Stimulated activated CD4-positive, alpha-beta T cell treated with anti-CD3 and anti-CD28 coated beads, Interleukin-12 subunit alpha, Interleukin-12 subunit beta, amount 100 ng/mL, for 4 hours (primary cell): ENCODE results near the gene PLEKHG4B.
"Not testable (repeated sequence)": the region's sequence is repeated elsewhere in the genome, so short reads cannot be mapped to it uniquely, and the experiment has no call there.

Experiments used
- DNase-seq: peaks from one replicate; pipeline ENCODE4 v3.0.0-alpha.2; 2020

The PLEKHG4B gene, protein sequence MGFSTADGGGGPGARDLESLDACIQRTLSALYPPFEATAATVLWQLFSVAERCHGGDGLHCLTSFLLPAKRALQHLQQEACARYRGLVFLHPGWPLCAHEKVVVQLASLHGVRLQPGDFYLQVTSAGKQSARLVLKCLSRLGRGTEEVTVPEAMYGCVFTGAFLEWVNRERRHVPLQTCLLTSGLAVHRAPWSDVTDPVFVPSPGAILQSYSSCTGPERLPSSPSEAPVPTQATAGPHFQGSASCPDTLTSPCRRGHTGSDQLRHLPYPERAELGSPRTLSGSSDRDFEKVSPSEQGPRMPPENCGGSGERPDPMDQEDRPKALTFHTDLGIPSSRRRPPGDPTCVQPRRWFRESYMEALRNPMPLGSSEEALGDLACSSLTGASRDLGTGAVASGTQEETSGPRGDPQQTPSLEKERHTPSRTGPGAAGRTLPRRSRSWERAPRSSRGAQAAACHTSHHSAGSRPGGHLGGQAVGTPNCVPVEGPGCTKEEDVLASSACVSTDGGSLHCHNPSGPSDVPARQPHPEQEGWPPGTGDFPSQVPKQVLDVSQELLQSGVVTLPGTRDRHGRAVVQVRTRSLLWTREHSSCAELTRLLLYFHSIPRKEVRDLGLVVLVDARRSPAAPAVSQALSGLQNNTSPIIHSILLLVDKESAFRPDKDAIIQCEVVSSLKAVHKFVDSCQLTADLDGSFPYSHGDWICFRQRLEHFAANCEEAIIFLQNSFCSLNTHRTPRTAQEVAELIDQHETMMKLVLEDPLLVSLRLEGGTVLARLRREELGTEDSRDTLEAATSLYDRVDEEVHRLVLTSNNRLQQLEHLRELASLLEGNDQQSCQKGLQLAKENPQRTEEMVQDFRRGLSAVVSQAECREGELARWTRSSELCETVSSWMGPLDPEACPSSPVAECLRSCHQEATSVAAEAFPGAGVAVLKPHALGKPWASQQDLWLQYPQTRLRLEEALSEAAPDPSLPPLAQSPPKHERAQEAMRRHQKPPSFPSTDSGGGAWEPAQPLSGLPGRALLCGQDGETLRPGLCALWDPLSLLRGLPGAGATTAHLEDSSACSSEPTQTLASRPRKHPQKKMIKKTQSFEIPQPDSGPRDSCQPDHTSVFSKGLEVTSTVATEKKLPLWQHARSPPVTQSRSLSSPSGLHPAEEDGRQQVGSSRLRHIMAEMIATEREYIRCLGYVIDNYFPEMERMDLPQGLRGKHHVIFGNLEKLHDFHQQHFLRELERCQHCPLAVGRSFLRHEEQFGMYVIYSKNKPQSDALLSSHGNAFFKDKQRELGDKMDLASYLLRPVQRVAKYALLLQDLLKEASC (N-terminal part only)

GRCh38 chr5:91556-92263 lies at the start of gene PLEKHG4B:
TSS of gene PLEKHG4B (plus strand) at chr5:92168. CDS start at chr5:92232, 64 bp downstream.
- DNase-seq, result no peak

DNA sequence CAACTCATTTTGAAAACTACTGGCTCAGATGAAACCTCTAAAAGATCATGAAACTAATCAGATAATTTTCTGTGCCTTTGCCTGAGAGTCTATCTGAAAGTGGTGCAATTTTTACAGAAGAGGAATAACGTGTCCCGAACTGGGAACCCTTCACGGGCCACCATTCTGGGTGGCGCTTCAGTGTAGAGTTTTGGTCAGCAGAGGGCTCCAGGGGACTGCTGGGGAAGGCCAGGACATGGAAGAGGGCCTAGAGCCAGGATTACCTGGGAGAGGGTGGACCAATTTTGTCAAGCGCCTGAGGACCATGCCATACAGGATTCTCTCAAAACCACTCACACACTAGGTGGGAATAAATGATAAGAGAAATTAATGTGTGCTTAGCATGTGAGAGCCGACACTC lies 49.7 kb upstream of the PLEKHG4B start:
- no peak for DNase-seq

- no peak for DNase-seq
Observed at GRCh38 chr5:48192-48591, 43.8 kb upstream of the PLEKHG4B start.

GRCh38 chr5:49530-49929 lies 42.4 kb upstream of the PLEKHG4B start:
- not testable (repeated sequence) for DNase-seq

DNA sequence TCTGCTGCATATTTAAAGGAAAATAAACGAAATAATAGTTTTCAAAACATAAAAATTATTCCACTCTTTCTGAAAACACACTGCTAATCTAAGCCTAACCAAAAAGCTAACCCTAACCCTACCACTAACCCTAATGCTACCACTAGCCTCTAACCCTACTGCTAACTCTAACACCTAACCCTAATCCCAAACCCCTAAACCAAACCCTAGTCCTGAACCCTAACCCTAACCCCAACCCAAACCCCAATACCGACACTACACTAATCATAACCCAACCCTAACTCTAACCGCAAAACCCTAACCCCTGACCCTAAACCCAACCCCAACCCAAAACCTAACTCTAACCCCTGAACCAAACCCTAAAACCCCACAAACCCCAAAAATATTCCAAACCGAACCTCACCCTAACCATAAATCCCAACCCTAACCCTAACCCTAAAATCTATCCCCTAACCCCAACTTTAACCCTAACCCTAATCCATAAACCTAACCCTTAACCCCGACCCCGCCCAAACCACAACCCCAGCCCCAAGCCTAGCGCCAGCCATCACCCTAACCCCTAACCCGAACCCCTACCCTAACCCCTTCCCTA lies 41.9 kb upstream of the PLEKHG4B start:
- no peak for DNase-seq

GRCh38 chr5:50724-51499 lies 41.1 kb upstream of the PLEKHG4B start:
- DNase-seq, result no peak

GRCh38 chr5:51500-51823 lies 40.5 kb upstream of the PLEKHG4B start:
- no peak for DNase-seq

GRCh38 chr5:53381-54174 lies 38.4 kb upstream of the PLEKHG4B start:
- peak; percentile 42 for DNase-seq

DNA sequence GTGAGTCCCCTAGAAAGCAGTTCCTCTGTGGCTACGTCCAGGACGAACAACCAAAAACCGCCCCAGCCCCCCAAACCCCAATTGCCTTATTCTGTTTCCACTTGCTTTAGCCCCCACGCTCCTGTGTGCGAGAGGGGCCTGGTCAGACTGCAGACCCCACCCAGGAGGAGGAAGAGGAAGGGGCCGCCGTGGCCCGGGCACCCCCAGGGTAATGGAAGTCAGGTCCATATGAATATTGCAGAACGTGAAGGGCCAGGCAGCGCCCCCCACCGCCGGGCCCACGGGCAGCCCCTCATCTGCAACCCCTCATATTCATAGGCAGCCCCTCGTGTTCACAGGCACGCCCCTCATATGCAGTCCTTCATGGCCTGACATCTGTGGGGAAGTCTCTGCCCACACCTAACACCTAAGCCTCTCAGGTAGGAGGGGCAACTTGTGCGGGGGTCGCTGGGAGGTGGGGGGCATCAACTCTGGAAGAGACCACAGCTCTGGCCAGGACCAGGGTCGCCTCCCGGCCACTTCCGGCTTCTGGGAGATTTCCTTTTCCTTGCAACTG lies 37.7 kb upstream of the PLEKHG4B start:
- DNase-seq, result no peak

GRCh38 chr5:54876-55569 lies 36.9 kb upstream of the PLEKHG4B start:
- no peak for DNase-seq

- no peak for DNase-seq
Observed at GRCh38 chr5:56561-57290, 35.2 kb upstream of the PLEKHG4B start.

DNA sequence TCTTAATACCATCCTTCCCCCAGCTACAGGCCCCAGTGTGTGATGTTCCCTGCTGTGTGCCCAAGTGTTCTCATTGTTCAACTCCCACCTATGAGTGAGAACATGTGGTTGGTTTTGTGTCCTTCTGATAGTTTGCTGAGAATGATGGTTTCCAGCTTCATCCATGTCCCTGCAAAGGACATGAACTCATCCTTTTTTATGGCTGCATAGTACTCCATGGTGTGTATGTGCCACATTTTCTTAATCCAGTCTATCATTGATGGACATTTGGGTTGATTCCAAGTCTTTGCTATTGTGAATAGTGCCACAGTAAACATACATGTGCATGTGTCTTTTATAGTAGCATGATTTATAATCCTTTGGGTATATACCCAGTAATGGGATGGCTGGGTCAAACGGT lies 31.7 kb upstream of the PLEKHG4B start:
- DNase-seq, result not testable (repeated sequence)

GRCh38 chr5:70440-70839 lies 21.5 kb upstream of the PLEKHG4B start:
- DNase-seq, result no peak

DNA sequence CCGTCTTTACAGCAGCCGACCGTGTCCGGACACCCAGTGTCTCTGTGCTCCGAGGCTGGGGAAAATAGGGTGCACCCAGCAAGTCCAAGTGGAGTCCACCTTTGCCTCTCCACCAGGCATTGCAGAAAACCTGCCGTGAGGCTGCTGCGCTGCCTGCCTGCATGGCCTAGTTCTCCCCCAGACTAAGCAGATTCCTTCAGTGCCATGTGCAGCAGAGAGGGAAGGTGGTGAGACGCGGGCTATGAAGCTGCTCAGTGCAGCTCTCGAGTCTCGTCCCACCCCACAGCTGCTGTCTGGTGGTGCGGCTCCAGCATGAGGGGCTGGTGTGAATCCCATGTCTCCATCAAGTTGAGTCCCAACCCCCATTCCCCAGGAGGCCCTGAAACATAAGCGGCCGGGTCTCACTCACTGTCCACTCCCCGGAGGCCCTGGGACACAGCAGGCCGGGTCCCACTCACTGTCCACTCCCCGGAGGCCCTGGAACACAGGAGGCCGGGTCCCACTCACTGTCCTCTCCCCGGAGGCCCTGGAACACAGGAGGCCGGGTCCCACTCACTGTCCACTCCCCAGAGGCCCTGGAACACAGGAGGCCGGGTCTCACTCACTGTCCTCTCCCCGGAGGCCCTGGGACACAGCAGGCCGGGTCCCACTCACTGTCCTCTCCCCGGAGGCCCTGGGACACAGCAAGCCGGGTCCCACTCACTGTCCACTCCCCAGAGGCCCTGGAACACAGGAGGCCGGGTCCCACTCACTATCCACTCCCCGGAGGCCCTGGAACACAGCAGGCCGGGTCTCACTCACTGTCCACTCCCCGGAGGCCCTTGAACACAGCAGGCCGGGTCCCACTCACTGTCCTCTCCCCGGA lies 19.4 kb upstream of the PLEKHG4B start:
- not testable (repeated sequence) for DNase-seq

GRCh38 chr5:73181-73447 lies 18.9 kb upstream of the PLEKHG4B start:
- DNase-seq, result not testable (repeated sequence)

DNA sequence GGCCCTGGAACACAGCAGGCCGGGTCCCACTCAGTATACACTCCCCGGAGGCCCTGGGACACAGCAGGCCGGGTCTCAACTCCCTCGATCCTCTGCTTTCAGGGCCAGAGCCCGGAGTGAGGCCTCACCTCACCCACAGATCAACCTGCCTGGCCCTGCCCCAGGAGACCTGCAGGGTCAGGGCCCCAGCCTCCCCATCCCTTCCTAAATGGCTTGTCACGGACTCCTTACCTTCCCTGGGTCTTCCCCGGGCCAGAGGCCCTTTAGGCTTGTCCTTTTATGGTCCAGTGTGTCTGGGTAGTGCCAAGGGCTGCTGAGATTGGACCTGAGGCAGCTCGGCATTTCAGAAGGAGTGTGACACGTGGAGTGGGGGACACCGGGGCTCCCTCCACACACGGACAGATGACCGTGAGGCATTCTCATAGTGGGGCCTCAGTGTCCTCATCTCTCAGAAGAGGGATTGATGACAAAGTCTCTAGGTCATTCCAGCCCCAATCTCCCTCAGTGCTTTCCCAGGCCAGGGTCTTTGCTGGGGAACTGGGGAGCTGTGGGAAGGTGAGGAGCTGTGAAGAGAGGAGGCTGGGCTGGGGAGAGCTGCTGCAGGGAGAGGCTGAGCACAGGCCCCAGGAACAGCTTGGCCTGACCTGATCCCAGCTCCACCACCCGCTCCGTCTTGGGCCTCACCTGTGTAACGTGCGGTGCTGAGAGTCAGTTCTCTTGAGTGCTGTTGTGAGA lies 18.0 kb upstream of the PLEKHG4B start:
- DNase-seq, result no peak

DNA sequence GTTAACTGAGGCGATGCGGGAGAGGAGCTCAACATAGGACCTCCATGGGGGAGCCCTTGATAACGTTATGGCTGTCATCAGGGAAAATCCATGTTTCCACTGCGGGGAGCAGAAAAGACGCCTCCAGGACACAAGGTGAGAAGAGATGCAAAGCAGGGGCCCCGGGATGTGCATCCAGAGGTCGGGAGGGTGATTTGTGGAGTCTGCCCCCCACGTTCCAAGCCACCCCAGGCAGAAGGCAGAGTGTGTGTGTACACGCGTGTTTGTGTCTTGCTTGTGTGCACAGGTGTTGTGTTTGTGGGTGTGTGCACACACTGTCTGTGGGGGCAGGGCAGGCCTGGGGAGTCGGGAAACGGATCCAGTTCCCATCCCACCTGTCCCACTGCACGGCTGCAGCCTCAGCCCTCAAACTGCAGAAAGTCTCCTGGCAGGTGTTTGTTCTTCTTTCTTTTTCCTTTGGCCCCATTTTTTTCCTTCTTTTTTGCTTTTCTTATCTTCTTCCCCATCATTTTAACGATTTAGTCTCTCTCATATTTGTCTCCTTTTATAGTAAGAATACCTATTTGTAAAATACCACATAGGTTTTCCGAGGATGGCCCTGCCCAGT lies 17.4 kb upstream of the PLEKHG4B start:
- no peak for DNase-seq
